PFSK-1 (cell line): ENCODE measurements around the gene CASZ1.

Experiments
- FOXP2 ChIP-seq: optimal IDR thresholded peaks from 2 replicates; pipeline ENCODE3; 2011; ENCODE audit warnings: borderline replicate concordance, control low read depth, inconsistent platforms; ENCODE audit not compliant: insufficient read depth; ENCODE audit errors: extremely low read length, extremely low read depth
- POLR2AphosphoS5 ChIP-seq: IDR thresholded peaks from 2 replicates; pipeline ENCODE4 v1.6.1; 2012; ENCODE audit warnings: low read depth, mild to moderate bottlenecking, control low read depth, low read length, moderate library complexity
- REST ChIP-seq, 2 experiments: IDR thresholded peaks; 2 replicates each; pipeline versions ENCODE4 v1.6.1 to v1.8.0; 2011 to 2012; ENCODE audit warnings: low read depth in 2 of 2, low read length in 2 of 2, control low read depth in 1 of 2, inconsistent platforms in 1 of 2, mild to moderate bottlenecking in 1 of 2, moderate library complexity in 1 of 2; ENCODE audit not compliant: insufficient read depth in 1 of 2
- SIN3A ChIP-seq: IDR thresholded peaks from 2 replicates; pipeline ENCODE4 v1.6.1; 2012; ENCODE audit warnings: mild to moderate bottlenecking, low read length, moderate library complexity, borderline replicate concordance; ENCODE audit not compliant: insufficient read depth
- TAF1 ChIP-seq: IDR thresholded peaks from 2 replicates; pipeline ENCODE4 v1.6.1; 2012; ENCODE audit warnings: low read length, control low read depth, borderline replicate concordance; ENCODE audit not compliant: insufficient read depth

The CASZ1 gene

DNA sequence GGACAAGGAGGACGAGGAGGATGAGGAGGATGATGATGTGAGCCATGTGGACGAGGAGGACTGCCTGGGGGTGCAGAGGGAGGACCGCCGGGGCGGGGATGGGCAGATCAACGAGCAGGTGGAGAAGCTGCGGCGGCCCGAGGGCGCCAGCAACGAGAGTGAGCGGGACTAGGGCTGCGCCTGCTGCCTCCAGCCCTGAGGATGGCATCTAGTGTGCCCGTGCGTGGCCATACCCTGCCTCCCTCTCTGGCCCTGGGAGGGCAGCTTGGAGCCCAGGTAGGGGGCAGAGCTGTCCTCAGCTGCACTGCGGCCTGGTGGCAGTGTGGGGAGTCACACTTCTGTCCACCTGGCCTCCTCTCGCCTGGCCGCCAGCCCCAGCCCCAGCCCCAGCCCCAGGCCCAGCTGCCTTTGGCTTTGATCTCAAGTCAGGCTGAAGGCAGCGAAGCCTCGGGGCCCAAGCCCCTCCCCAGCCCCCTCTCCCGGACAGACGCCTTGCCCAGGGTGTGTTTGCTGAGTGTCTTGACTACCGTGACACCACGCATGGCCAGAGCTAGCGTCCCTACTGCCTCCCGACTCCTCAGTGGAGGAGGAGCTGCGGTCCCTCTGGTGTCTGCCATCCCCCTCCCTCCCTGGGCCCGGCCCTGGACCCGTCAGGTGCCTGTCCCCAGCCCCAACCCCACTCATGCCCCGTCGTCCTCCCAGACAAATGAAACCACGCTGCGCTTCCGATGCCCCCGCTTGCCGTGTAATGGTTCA, 166.5 kb downstream of the CASZ1 start:
- no peak for TF ChIP-seq FOXP2
- TF ChIP-seq TAF1: no peak
- no peak for TF ChIP-seq POLR2AphosphoS5
- TF ChIP-seq SIN3A: no peak
- TF ChIP-seq REST (IDR thresholded peaks at IDR 0.05; ENCODE audit: insufficient read depth in 1 of 2, low read depth in 2 of 2, low read length in 2 of 2): no peak

- no peak for TF ChIP-seq POLR2AphosphoS5
- TF ChIP-seq REST (IDR thresholded peaks at IDR 0.05; ENCODE audit: insufficient read depth in 1 of 2, low read depth in 2 of 2, low read length in 2 of 2): no peak
- TF ChIP-seq FOXP2: no peak
- TF ChIP-seq SIN3A: no peak
These were observed 167.2 kb downstream of the CASZ1 start for GRCh38 chr1:10629091-10629815.

GRCh38 chr1:10628685-10629084, 167.8 kb downstream of the CASZ1 start:
- TF ChIP-seq SIN3A (no peak), FOXP2 (no peak), POLR2AphosphoS5 (no peak), REST (IDR thresholded peaks at IDR 0.05; ENCODE audit: insufficient read depth in 1 of 2, low read depth in 2 of 2, low read length in 2 of 2) (no peak), TAF1 (no peak)

DNA sequence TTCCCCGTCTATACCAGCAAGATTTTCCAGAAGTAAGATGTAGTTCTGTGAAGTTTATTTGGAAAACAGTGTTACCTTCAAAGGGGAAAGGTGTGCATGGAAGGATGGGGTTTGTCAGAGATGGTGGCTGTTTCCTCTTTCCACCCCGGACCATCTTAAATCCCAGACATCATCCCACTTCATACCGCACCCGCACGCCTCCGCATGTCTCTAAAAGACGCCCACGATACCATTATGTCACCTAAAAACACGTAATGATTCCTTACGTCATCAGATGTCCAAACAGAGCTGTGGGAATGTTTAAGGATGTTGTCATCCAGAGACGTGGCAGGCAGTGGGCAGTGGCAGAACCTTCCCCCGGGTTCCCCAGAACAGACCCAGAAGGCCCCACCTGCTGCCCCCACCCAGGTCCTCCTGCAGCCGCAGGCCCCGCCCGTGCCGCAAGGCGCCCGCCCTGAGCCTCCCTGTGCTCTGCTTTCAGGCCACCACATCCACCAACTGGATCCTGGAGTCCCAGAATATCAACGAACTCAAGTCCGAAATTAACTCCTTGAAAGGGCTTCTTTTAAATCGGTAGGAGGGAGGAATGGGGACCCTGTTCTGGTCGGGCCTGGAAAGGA, 169.5 kb downstream of the CASZ1 start:
- TF ChIP-seq POLR2AphosphoS5 (no peak), SIN3A (no peak), TAF1 (no peak), REST (IDR thresholded peaks at IDR 0.05; ENCODE audit: insufficient read depth in 1 of 2, low read depth in 2 of 2, low read length in 2 of 2) (no peak), FOXP2 (no peak)
